HG02943 (cell line): Measurements from ENCODE around the gene SLX4IP.
"Not testable (repeated sequence)": the region's sequence is repeated elsewhere in the genome, so short reads cannot be mapped to it uniquely, and the experiment has no call there.

ENCODE experiments used
- ATAC-seq: cut with Tn5 transposase; IDR thresholded peaks from one replicate; pipeline ENCODE4 v1.9.1; 2021; ENCODE audit warnings: mild to moderate bottlenecking, low read depth, moderate library complexity; ENCODE audit not compliant: unreplicated experiment

The SLX4IP gene

GRCh38 chr20:10591946-10592521 is 156.9 kb downstream of the SLX4IP start:
- no peak for ATAC-seq

GRCh38 chr20:10594296-10594868 is 159.3 kb downstream of the SLX4IP start:
- no peak for ATAC-seq

GRCh38 chr20:10595266-10595665 is 160.2 kb downstream of the SLX4IP start:
- ATAC-seq: no peak

- no peak for ATAC-seq
Measured at GRCh38 chr20:10595985-10596384, 160.9 kb downstream of the SLX4IP start.

- ATAC-seq: no peak
Measured at GRCh38 chr20:10596710-10597121, 161.6 kb downstream of the SLX4IP start.

- ATAC-seq: no peak
Measured at GRCh38 chr20:10597637-10598036, 162.5 kb downstream of the SLX4IP start.

GRCh38 chr20:10602221-10602871 is 167.2 kb downstream of the SLX4IP start:
- ATAC-seq: no peak

- no peak for ATAC-seq
Measured at GRCh38 chr20:10603378-10603777, 168.3 kb downstream of the SLX4IP start.

- no peak for ATAC-seq
Measured at GRCh38 chr20:10603971-10604864, 169.1 kb downstream of the SLX4IP start.

- no peak for ATAC-seq
Measured at GRCh38 chr20:10604865-10605440, 169.8 kb downstream of the SLX4IP start.

GRCh38 chr20:10605547-10606195 is 170.6 kb downstream of the SLX4IP start:
- ATAC-seq: no peak

GRCh38 chr20:10609276-10609675 is 174.2 kb downstream of the SLX4IP start:
- ATAC-seq: no peak

GRCh38 chr20:10609770-10610169 is 174.7 kb downstream of the SLX4IP start:
- ATAC-seq: no peak

GRCh38 chr20:10610251-10610650 is 175.1 kb downstream of the SLX4IP start:
- no peak for ATAC-seq

- peak; percentile 65 for ATAC-seq
Measured at GRCh38 chr20:10611357-10611756, 176.3 kb downstream of the SLX4IP start.

- not testable (repeated sequence) for ATAC-seq
Measured at GRCh38 chr20:10613426-10613825, 178.3 kb downstream of the SLX4IP start.

GRCh38 chr20:10613911-10614310 is 178.8 kb downstream of the SLX4IP start:
- no peak for ATAC-seq

- ATAC-seq: no peak
Measured at GRCh38 chr20:10616212-10616611, 181.1 kb downstream of the SLX4IP start.

GRCh38 chr20:10617549-10618133 is 182.5 kb downstream of the SLX4IP start:
- ATAC-seq: not testable (repeated sequence)
